HepG2 (cell line): ENCODE data around the gene APLP1.
"Not testable (repeated sequence)": the region's sequence is repeated elsewhere in the genome, so short reads cannot be mapped to it uniquely, and the experiment has no call there.

Experiments
- GABPB1 ChIP-seq: IDR thresholded peaks from 2 replicates; pipeline ENCODE4 v1.6.1; 2016; ENCODE audit warnings: mild to moderate bottlenecking, missing genetic modification reagents, moderate library complexity, missing compliant biosample characterization
- HNRNPUL1 ChIP-seq: fragments of 200-400 bp; formaldehyde crosslinking; IDR thresholded peaks from 2 replicates; pipeline ENCODE4 v1.6.1; 2017; ENCODE audit warnings: low read depth, mild to moderate bottlenecking, low read length, moderate library complexity
- HOXA7 ChIP-seq: sonication (generic); formaldehyde crosslinking; IDR thresholded peaks from 2 replicates; pipeline ENCODE4 v1.8.1; 2022; ENCODE audit warnings: mild to moderate bottlenecking, missing genetic modification reagents, moderate library complexity
- MAFF ChIP-seq: IDR thresholded peaks from 2 replicates; pipeline ENCODE4 v1.6.1; 2011; ENCODE audit warnings: low read depth, low read length, improper control_type of control experiment
- NCOA5 ChIP-seq: sonication (generic); formaldehyde crosslinking; IDR thresholded peaks from 2 replicates; pipeline ENCODE4 v1.4.0; 2020; ENCODE audit warnings: missing genetic modification reagents
- NFE2 ChIP-seq: sonication (generic); formaldehyde crosslinking; IDR thresholded peaks from 2 replicates; pipeline ENCODE4 v1.4.0; 2020; ENCODE audit warnings: missing genetic modification reagents
- NR3C1 ChIP-seq: sonication (generic); formaldehyde crosslinking; IDR thresholded peaks from 2 replicates; pipeline ENCODE4 v1.4.0; 2020; ENCODE audit warnings: missing genetic modification reagents
- RXRA ChIP-seq: sonication (generic); formaldehyde crosslinking; IDR thresholded peaks from 2 replicates; pipeline ENCODE4 v1.5.1; 2020; ENCODE audit warnings: missing genetic modification reagents
- TARDBP ChIP-seq: sonication (generic); formaldehyde crosslinking; IDR thresholded peaks from 2 replicates; pipeline ENCODE4 v1.8.0; 2022; ENCODE audit warnings: mild to moderate bottlenecking, missing genetic modification reagents
- ZNF431 ChIP-seq: sonication (generic); formaldehyde crosslinking; IDR thresholded peaks from 2 replicates; pipeline ENCODE4 v1.9.0; 2022; ENCODE audit warnings: missing genetic modification reagents, low read depth, mild to moderate bottlenecking, borderline replicate concordance
- ZNF776 ChIP-seq: sonication (generic); formaldehyde crosslinking; IDR thresholded peaks from 2 replicates; pipeline ENCODE4 v1.4.0; 2020; ENCODE audit warnings: mild to moderate bottlenecking, missing genetic modification reagents
- ZNF777 ChIP-seq: sonication (generic); formaldehyde crosslinking; IDR thresholded peaks from 2 replicates; pipeline ENCODE4 v1.4.0; 2020; ENCODE audit warnings: missing genetic modification reagents
- TF ChIP-seq, protein P1 (sequence below): sonication (generic); formaldehyde crosslinking; IDR thresholded peaks from 2 replicates; pipeline ENCODE4 v1.5.0; 2020; ENCODE audit warnings: mild to moderate bottlenecking, missing genetic modification reagents, moderate library complexity
- TF ChIP-seq, protein P2 (sequence below): sonication (generic); formaldehyde crosslinking; IDR thresholded peaks from 2 replicates; pipeline ENCODE4 v1.8.1; 2023; ENCODE audit warnings: missing genetic modification reagents, inconsistent platforms, borderline replicate concordance

- not testable (repeated sequence) for TF ChIP-seq GABPB1; HOXA7 (CRISPR knock-in tag); NR3C1 (CRISPR knock-in tag); MAFF; ZNF776 (CRISPR knock-in tag); TARDBP (CRISPR knock-in tag); ZNF431 (CRISPR knock-in tag); ZNF777 (CRISPR knock-in tag); HNRNPUL1; NCOA5; RXRA; NFE2 (CRISPR knock-in tag)
- TF ChIP-seq, protein P1, sequence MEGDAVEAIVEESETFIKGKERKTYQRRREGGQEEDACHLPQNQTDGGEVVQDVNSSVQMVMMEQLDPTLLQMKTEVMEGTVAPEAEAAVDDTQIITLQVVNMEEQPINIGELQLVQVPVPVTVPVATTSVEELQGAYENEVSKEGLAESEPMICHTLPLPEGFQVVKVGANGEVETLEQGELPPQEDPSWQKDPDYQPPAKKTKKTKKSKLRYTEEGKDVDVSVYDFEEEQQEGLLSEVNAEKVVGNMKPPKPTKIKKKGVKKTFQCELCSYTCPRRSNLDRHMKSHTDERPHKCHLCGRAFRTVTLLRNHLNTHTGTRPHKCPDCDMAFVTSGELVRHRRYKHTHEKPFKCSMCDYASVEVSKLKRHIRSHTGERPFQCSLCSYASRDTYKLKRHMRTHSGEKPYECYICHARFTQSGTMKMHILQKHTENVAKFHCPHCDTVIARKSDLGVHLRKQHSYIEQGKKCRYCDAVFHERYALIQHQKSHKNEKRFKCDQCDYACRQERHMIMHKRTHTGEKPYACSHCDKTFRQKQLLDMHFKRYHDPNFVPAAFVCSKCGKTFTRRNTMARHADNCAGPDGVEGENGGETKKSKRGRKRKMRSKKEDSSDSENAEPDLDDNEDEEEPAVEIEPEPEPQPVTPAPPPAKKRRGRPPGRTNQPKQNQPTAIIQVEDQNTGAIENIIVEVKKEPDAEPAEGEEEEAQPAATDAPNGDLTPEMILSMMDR (CRISPR knock-in tag), result not testable (repeated sequence)
- TF ChIP-seq, protein P2, sequence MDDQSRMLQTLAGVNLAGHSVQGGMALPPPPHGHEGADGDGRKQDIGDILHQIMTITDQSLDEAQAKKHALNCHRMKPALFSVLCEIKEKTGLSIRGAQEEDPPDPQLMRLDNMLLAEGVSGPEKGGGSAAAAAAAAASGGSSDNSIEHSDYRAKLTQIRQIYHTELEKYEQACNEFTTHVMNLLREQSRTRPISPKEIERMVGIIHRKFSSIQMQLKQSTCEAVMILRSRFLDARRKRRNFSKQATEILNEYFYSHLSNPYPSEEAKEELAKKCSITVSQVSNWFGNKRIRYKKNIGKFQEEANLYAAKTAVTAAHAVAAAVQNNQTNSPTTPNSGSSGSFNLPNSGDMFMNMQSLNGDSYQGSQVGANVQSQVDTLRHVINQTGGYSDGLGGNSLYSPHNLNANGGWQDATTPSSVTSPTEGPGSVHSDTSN (CRISPR knock-in tag), result not testable (repeated sequence)
These were observed 32.3 kb upstream of the APLP1 start for GRCh38 chr19:35836096-35836495.
